D721Med (cell line): ENCODE measurements around the gene UNC13A.

Experiments used
- DNase-seq: peaks from one replicate; pipeline ENCODE4 v3.0.0; 2011; ENCODE audit warnings: low spot score; ENCODE audit not compliant: insufficient read length
- FAIRE-seq: peaks from 2 replicates; lab custom pipeline; 2011; peaks lifted over from hg19 to GRCh38; lab: Jason Lieb, UNC
- TF ChIP-seq, protein P1 (sequence below): IDR thresholded peaks from 2 replicates; pipeline ENCODE4 v1.5.1; 2012; ENCODE audit warnings: mild to moderate bottlenecking, control low read depth; ENCODE audit not compliant: insufficient read depth; ENCODE audit errors: missing control alignments

UNC13A gene

DNA sequence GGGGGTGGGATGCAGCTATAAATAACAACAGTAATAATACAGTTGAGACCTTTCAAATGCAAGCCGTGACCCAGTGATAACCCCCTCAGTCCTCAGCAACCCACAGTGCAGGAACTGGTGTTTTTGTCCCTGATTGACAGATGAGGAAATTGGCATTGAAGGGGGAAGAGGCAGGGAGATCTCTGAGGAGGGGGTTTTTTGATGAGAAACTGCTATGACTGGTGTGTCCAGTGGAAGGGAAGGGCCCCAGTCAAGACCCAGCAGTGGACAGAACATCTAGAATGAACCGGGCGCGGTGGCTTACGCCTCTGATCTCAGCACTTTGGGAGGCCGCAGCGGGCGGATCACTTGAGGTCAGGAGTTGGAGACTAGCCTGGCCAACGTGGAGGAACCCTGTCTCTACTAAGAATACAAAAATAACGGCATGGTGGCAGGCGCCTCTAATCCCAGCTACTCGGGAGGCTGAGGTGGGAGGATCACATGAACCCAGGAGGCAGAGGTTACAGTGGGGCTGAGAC, 33.0 kb upstream of the UNC13A start:
- DNase-seq (no peak), FAIRE-seq (no peak)

DNA sequence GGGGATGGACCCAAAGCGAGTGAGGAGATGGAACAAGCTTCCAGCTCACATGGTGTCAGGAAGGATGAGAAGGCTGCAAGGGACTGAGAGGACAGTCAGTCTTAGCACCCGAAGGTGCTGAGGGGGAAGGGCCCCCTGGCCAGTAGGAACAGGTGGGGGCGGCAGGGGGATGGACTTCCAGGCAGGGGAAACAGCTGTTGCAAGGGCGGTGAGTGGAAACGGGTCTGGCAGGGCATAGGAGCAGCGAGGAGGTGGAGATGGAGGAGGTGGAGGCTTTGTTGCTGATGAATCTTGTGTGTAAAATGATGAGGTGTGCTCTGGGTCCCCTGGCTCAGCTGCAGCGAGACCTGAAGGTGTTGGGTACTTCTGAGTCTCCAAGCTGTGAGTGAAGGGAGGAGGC, 32.3 kb upstream of the UNC13A start:
- no peak for DNase-seq
- no peak for FAIRE-seq
- TF ChIP-seq, protein P1, sequence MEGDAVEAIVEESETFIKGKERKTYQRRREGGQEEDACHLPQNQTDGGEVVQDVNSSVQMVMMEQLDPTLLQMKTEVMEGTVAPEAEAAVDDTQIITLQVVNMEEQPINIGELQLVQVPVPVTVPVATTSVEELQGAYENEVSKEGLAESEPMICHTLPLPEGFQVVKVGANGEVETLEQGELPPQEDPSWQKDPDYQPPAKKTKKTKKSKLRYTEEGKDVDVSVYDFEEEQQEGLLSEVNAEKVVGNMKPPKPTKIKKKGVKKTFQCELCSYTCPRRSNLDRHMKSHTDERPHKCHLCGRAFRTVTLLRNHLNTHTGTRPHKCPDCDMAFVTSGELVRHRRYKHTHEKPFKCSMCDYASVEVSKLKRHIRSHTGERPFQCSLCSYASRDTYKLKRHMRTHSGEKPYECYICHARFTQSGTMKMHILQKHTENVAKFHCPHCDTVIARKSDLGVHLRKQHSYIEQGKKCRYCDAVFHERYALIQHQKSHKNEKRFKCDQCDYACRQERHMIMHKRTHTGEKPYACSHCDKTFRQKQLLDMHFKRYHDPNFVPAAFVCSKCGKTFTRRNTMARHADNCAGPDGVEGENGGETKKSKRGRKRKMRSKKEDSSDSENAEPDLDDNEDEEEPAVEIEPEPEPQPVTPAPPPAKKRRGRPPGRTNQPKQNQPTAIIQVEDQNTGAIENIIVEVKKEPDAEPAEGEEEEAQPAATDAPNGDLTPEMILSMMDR = no peak

More for the DNA sequence above, 33.0 kb upstream of the UNC13A start:
- TF ChIP-seq, protein P1 = no peak

DNA sequence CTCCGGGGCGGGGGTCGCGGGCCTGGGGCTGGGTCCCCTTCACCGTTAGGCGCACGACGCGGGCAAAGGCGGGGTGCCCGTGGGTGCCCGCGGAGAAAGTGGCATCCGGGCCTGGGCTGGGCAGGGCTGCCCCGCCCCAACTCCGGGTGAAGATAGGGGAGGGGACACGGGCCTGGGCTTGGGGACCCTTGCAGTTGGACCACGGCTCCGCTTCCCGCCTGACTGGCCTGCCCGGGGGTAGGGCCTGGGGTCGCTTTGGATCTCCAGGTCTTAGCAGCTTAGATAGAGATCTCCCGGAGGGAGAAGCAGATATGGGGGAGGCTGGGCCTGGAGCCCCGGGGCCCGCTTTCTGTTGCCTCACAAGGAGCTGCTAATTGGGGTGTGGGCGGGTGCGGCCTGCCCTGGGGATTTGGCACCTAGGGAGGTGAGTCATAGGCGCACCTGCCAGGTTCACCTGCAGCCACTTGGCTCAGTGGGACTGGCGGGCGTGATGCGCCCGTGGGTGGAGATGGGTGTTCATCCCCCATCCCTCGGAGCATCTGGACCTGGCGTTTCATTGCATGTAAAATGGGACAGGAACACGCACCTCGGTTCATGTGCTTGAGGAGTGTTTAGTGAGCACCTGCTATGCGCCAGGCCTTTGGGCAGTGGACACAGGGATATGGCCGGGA, 31.7 kb upstream of the UNC13A start:
- TF ChIP-seq, protein P1 = no peak
- FAIRE-seq = no peak
- DNase-seq = no peak

DNA sequence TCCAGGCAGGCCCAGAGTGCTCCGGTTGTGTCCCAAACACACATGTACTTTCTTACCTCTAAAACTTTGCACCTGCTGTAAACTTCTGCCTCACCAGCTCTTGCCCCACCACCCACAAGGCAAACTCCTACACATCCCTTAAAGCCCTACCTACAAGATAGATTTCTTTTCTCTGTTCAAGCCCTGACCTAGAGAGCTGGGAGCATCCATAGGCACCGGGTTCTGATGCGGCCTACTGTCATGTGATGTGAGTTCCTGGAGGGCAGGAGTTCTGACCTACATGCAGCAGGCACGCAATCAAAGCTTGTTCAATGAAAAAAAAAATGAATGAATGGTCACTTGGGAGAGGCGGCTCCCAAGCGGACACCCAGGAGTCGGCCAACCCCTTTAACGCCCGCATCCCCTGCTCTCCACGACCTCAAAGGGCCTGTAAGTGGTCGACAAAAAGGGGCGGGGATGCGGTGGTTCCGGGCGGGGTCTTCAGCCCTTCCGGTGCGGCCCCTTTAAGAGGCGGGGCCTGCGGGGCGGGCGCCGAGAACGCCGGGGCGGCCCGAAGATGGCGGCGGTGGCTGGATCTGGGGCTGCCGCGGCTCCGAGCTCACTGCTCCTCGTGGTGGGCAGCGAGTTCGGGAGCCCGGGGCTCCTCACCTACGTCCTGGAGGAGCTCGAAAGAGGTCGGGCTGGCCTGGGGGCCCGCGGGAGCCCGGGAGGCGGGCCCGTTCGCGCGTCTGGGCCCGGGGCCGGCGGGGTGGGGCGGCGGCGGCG, 31.0 kb upstream of the UNC13A start, which contains the start of gene MAP1S:
TSS of gene MAP1S (plus strand) at position 534 of the 765 bp plus-strand sequence. CDS start at position 557, 23 bp downstream.
- FAIRE-seq (no peak), DNase-seq (peak; percentile 93)
- TF ChIP-seq, protein P1 = no peak

DNA sequence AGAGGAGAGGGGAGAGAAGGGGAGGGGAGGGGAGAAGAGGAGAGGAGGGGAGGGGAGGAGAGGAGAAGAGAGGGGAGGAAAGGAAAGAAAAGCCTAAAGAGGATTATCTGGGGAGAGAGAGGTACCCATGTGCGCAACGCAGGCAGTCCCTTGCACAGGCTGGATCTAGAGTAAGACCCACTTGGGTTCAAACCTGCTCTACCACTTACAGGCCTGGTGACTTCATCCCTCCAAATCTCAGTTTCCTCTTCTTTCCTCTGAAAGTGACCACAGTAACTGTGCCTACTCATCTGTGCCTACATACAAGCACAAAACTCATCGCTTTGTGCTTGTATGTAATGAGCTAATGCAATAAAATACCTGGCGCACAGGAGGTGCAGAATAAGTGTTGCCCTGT, 30.4 kb upstream of the UNC13A start:
- TF ChIP-seq, protein P1 = no peak
- no peak for DNase-seq
- FAIRE-seq = no peak

DNA sequence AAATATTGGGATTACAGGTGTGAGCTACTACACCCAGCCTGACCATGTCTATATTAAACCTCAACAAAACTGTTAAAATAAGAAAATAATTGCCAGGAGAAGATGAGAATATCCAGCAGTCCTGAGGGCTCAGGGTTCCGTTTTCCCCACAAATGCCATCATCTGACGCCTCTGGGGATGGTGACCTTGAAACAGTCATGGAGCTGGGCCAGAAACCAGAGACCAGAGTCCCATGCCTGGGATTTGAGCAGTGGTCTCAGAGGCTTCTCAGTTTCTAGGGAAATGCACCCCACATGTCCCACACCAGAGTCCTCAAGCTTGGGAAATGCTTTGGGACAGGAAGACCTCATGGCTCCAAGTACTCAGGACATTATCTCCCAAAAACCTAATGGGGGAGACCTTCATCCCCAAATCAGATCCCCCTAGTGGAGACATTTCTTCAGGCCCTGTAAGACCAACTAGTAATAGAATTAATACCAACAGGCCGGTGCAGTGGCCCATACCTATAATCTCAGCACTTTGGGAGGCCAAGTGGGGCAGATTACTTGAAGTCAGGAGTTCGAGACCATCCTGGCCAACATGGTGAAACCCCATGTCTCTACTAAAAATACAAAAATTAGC, 28.3 kb upstream of the UNC13A start:
- no peak for DNase-seq
- TF ChIP-seq, protein P1 = no peak
- no peak for FAIRE-seq
